Measurements from ENCODE around the gene HOXB1. TPM values are rescaled to one million over a fixed set of nuclear protein-coding genes. Genes with fewer than 3 reads are reported as not detected.
A peak's percentile ranks its signal among the peaks of the same experiment; 100 is the strongest.

HOXB1 gene
- total RNA-seq, 2 experiments from 2014 or later, result not detected

DNA sequence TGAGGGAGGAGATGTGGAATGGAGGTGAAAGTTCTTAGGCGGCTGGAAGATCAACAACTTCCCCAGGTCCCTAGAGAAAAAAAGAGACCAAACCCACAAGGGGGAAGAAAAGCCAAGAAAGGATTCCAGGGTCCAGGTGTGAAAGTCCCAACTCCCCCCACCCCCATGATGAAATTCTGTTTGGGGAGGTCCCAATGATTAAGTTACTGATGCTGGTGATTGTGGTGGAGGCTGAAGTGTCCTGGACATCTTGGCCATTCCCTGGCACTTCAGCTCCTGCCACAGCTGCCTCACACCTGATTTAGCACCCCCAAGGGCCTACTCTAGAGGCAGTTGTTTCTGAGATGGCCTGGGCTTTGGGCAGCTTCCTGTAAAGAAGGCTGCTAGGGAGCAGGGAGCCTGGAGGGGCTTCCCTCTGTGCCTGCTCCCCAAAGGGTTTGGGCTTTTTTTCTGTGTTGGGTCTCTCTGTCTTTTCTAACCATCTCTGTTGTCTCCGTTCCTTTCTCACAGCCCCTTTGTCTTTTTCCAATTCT is 34.3 kb upstream of the HOXB1 start:
- Mint-ChIP-seq H3K4me3 (no peak overlapping the region), H3K27ac (no peak overlapping the region), H3K36me3 (ENCODE audit: low read depth) (peaks cover 9% of the 10 kb centered on the region), H3K27me3 (peaks cover 21% of the 10 kb centered on the region), H3K4me1 (peaks cover 19% of the 10 kb centered on the region), H3K9me3 (no peaks in the 10 kb centered on the region)
- ChIA-PET POLR2A (no interaction called here), CTCF (interaction anchor here (0.5 to 0.7 kb wide), 2 partner anchors 94 to 232 kb away, joined by 3 to 5 read pairs; no protein-coding TSS in a partner anchor)
- DNase-seq, result no peak

DNA sequence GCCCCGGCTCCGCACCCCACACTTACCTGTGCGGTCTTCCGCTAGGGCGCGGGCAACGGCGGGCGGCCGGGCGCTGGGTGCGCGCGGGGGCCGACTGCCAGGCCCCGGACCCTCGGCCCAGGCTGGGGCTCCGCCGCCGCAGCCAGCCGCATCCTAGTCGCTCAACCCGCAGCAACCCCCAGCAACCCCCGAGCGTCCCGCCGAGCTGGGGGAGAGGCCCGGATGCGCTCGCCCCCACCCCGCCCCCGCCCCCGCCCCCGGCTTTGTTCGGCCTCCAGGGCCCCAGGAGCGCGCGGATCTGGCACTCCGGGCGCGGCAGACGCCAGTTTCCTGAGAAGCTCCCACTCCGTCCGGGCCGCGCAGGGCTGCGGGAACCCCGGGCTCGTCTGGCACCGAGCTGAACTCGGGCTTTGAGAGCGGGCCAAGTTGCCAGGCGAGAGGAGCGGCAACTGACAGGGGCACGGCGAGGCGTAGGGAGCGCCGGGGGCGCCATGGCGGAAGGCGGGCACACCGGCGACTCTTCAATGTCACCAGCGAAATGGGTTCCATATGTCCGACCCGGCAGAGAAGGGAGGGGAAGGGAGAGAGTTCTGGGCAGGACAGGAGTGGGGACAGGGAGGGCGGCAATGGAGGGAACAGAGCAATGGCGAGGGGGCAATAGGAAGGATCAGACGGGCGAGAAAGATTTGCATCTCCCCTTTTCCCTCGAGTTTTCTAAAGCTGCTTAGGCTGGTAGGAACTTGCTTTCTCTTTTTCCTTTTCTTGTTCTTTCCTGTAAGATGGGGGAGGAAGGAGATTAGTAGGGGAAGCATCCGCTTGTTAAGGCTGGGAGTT is 33.6 kb upstream of the HOXB1 start:
- Mint-ChIP-seq H3K4me3 (no peak overlapping the region), H3K27ac (no peak overlapping the region), H3K36me3 (ENCODE audit: low read depth) (peaks cover 4% of the 10 kb centered on the region), H3K27me3 (peaks cover 17% of the 10 kb centered on the region), H3K9me3 (no peaks in the 10 kb centered on the region), H3K4me1 (peaks cover 19% of the 10 kb centered on the region)
- ChIA-PET POLR2A (interaction anchor here (1.1 kb wide), 1 partner anchor 23 kb away, joined by 3 read pairs; no protein-coding TSS in a partner anchor), CTCF (interaction anchor here (0.5 kb wide), 1 partner anchor 93 kb away, joined by 5 read pairs; no protein-coding TSS in a partner anchor)
- no peak for DNase-seq

DNA sequence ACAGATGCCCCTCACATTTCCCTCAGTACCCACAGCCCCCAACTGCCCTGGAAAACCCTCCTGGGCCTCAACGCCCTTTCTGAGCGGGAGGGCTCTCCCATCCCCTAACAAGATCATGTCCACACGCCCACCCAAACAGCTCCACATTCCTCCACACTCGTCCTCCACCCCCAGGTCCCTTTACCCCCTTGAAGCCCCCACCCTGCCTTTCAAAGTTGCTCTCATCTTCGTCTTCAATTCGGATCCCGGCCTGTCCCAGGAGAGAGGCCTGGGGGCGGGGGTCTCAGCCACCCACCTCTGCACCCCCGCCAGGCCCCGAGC is 33.0 kb upstream of the HOXB1 start:
- Mint-ChIP-seq H3K4me3 (no peak overlapping the region), H3K27ac (no peak overlapping the region), H3K9me3 (no peaks in the 10 kb centered on the region), H3K36me3 (ENCODE audit: low read depth) (peaks cover 4% of the 10 kb centered on the region), H3K4me1 (peaks cover 19% of the 10 kb centered on the region), H3K27me3 (peaks cover 15% of the 10 kb centered on the region)
- ChIA-PET POLR2A (interaction anchor here (1.1 kb wide), 1 partner anchor 22 kb away, joined by 3 read pairs; no protein-coding TSS in a partner anchor), CTCF (no interaction called here)
- DNase-seq, result no peak

DNA sequence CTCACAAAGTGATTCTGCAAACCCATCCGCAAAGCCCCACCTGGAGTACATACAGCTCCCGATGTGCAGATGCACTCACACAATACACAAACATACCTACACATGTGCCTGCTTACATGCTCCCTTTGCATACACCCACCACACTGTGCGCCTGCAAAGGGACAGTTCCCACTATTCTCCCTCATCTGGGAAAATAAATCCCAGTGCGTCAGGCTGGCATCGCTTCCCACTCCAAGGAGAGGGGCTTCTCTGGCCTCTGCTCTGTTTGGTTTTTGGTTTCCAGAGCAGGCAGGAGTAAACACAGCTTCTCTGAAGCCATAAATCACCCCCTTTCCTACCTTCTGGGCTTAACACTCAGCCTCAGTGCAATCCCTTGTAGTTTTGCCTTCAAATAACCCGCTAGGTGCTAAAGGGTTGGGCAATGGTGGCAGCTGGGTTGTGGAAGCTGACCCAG is 32.6 kb upstream of the HOXB1 start:
- ChIA-PET POLR2A (interaction anchor here (1.1 kb wide), 1 partner anchor 22 kb away, joined by 3 read pairs; no protein-coding TSS in a partner anchor), CTCF (no interaction called here)
- DNase-seq, result no peak
- Mint-ChIP-seq H3K27ac (no peak overlapping the region), H3K36me3 (ENCODE audit: low read depth) (peaks cover 4% of the 10 kb centered on the region), H3K4me1 (peaks cover 19% of the 10 kb centered on the region), H3K27me3 (peaks cover 14% of the 10 kb centered on the region), H3K9me3 (no peaks in the 10 kb centered on the region), H3K4me3 (no peak overlapping the region)

DNA sequence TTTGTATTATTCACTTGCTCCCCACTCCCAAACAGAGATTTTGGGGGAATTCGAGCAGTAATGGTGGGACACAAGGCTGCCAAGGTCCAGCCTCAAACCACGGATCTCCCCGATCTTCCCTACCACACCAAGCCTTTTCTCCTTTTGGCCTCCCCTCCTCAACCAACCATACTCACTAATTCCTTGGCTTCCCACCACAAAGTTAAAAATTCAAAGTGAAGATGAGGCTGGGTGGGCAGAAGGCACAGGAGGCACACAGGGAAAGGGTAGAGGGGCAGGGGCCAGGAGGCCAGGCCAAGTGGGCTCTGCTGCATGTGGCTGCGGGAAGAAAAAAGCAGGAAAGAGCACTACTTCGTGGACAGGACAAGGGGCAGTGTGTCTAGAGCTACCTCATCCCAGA is 32.1 kb upstream of the HOXB1 start:
- POLR2A ChIA-PET, result no interaction called here
- no peaks in the 10 kb centered on the region for H3K9me3 Mint-ChIP-seq
- no peak overlapping the region for H3K4me3 Mint-ChIP-seq
- H3K36me3 Mint-ChIP-seq (ENCODE audit: low read depth), result peaks cover 4% of the 10 kb centered on the region
- no peak for DNase-seq
- peaks cover 12% of the 10 kb centered on the region for H3K27me3 Mint-ChIP-seq
- CTCF ChIA-PET, result no interaction called here
- no peak overlapping the region for H3K27ac Mint-ChIP-seq
- peaks cover 19% of the 10 kb centered on the region for H3K4me1 Mint-ChIP-seq

DNA sequence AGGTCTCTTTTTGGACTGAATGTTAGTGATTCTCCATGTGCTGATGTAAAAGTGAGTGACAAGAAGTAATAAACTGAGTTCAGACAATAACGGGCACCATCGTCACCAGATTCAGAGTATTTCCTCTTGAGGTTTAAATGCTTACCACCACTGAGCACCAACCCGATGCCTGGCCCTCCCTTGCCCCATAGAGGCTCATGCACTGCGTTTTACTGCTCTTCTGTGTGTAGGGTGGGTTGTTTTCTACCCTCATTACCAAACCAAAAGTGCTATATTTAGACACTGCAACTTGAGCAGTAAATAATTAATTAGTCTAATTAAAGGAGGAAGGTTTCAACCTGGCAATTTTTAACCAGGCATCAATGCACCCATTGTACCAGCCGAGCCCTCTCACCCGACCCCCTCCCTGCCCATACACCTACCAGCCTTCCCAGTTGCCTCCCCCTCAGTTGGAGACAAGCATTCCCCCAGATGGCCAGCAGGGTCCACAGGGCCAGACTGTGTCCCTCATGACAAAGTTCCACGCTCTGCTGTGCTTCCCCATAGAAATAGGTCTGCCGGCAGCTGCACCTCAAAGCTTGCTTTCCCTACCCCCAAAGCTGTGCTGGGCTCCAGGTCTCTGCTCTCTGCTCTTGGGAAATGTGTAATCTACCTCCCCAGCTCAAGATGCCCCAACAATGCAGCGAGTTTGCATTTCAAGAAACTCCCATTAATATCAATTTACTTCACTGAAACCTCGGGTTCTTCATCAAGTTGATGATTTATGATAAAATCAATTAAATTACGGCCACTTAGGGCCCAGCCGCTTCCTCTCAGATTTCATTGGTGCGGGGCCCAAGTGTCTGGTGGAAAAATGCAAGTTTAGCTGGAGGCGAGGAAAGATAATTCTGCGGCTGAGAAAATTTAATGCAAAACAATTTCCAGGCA is 31.3 kb upstream of the HOXB1 start:
- ChIA-PET CTCF (interaction anchor here (1.5 kb wide), 1 partner anchor 71 kb away, joined by 4 read pairs; no protein-coding TSS in a partner anchor), POLR2A (interaction anchor here (1.1 to 1.3 kb wide), 2 partner anchors 8 to 20 kb away, joined by 3 to 5 read pairs; no protein-coding TSS in a partner anchor)
- H3K27ac Mint-ChIP-seq, result peak overlapping the region; percentile 16
- DNase-seq, result no peak
- no peaks in the 10 kb centered on the region for H3K9me3 Mint-ChIP-seq
- peaks cover 12% of the 10 kb centered on the region for H3K27me3 Mint-ChIP-seq
- H3K4me1 Mint-ChIP-seq, result peaks cover 19% of the 10 kb centered on the region
- no peak overlapping the region for H3K4me3 Mint-ChIP-seq
- peaks cover 4% of the 10 kb centered on the region for H3K36me3 Mint-ChIP-seq (ENCODE audit: low read depth)

DNA sequence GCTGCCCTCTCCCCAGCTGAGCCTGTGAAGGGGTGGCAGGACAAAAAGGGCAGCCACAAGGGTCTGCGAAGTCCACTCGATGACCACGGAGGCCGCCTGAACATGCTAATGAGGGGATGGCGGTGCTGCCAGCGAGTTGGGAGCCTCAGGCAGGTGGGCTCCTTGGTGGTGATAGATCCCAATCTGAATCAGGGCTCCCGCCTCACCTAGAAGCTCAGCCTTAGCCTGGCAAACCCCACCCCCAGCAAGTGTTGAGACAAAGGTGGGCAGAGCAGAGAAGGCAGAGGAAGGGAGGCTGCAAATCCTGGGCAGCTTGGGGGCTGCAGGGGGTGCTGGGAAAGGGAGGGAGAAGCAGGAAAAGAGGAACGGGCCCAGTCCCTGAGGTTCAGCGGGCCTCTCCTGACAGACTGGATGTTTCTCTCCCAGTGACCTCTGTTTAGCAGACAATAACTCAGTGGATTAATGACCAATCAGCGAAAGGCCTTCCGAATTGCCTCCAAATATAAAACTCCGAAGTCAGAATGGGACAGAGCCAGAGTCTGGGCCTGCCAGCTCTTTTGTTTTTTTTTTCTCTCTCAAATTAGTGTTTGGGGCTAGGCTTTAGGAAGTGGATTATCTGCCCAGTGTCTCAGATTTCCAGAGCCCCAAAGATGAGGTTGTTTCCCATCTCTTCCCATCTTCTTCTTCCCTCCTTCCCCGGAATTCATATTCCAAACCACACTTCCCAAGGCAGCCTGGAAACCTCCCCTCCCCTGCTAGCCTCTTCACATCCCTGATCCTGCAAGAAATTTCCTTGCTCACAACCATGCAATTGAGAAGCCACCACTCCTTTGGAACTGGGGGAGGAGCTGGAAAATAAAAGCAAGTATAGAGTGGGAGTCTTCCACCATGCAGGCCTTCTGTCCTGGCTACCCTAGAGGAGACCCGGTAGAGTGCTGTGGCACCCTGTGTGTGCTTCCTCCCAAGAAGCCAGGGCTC is 29.3 kb upstream of the HOXB1 start:
- ChIA-PET CTCF (interaction anchor here (1.1 kb wide), 1 partner anchor 227 kb away, joined by 4 read pairs; no protein-coding TSS in a partner anchor), POLR2A (interaction anchor here (0.9 kb wide), 1 partner anchor 119 kb away, joined by 3 read pairs; no protein-coding TSS in a partner anchor)
- Mint-ChIP-seq H3K4me3 (no peak overlapping the region), H3K36me3 (ENCODE audit: low read depth) (peaks cover 6% of the 10 kb centered on the region), H3K27me3 (peaks cover 27% of the 10 kb centered on the region), H3K9me3 (no peaks in the 10 kb centered on the region), H3K27ac (no peak overlapping the region), H3K4me1 (peaks cover 25% of the 10 kb centered on the region)
- DNase-seq, result no peak

DNA sequence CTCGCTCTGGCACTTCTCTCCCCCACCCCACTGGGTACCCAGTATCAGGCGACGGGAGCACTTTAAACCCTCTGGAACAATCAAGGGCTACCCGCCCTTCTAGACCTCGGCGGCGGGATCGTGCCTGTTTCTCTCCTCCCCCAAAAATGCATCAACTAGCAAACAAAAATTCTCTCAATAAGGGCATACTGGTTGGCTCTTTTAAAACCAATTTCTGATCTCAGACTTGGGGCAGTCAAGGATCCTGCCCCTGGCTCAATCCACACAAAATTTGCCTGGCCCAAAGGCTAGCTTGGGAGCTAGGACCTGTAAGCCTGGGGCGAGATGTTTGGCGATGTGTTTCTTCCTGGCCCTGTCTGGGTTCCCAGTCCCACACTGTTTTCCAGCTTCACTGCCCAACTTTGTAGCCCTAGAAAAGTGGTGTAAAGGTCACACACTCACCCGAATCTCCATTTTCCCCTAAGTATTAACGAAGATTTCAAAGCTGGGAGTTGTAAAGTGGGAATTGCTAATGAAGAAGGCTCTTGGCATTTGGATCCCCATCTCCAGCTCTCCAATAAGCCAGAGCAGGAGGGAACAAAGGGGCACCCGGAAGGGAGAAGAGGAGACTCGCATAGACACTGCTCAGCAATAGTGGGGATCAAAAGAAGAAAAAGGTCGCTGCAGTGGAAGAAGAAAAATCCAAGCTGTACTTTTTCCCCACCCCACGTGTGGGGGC is 28.5 kb upstream of the HOXB1 start:
- no peaks in the 10 kb centered on the region for H3K9me3 Mint-ChIP-seq
- H3K4me3 Mint-ChIP-seq, result no peak overlapping the region
- peaks cover 10% of the 10 kb centered on the region for H3K36me3 Mint-ChIP-seq (ENCODE audit: low read depth)
- ChIA-PET CTCF (interaction anchor here (1.1 kb wide), 1 partner anchor 226 kb away, joined by 4 read pairs; no protein-coding TSS in a partner anchor), POLR2A (interaction anchor here (0.9 kb wide), 1 partner anchor 118 kb away, joined by 3 read pairs; no protein-coding TSS in a partner anchor)
- DNase-seq, result no peak
- no peak overlapping the region for H3K27ac Mint-ChIP-seq
- H3K4me1 Mint-ChIP-seq, result peaks cover 28% of the 10 kb centered on the region
- H3K27me3 Mint-ChIP-seq, result peaks cover 33% of the 10 kb centered on the region

DNA sequence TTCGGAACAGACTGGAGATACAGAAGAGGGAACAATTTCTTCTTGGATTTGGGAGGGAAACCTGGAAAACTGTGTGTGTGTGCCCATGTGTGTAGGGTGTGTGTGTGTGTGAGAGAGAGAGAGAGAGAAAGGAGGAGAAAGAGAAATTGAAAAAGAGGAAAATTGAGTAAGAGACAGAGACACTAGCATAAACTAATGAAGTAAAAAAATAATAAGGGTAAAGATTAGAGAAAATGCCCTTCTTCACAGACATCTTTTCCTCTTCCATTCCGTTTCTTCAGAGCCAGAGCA is 28.0 kb upstream of the HOXB1 start:
- Mint-ChIP-seq H3K4me1 (peaks cover 29% of the 10 kb centered on the region), H3K4me3 (no peak overlapping the region), H3K9me3 (no peaks in the 10 kb centered on the region), H3K27me3 (peaks cover 33% of the 10 kb centered on the region), H3K27ac (no peak overlapping the region), H3K36me3 (ENCODE audit: low read depth) (peaks cover 11% of the 10 kb centered on the region)
- no peak for DNase-seq
- CTCF ChIA-PET, result no interaction called here
- POLR2A ChIA-PET, result no interaction called here

DNA sequence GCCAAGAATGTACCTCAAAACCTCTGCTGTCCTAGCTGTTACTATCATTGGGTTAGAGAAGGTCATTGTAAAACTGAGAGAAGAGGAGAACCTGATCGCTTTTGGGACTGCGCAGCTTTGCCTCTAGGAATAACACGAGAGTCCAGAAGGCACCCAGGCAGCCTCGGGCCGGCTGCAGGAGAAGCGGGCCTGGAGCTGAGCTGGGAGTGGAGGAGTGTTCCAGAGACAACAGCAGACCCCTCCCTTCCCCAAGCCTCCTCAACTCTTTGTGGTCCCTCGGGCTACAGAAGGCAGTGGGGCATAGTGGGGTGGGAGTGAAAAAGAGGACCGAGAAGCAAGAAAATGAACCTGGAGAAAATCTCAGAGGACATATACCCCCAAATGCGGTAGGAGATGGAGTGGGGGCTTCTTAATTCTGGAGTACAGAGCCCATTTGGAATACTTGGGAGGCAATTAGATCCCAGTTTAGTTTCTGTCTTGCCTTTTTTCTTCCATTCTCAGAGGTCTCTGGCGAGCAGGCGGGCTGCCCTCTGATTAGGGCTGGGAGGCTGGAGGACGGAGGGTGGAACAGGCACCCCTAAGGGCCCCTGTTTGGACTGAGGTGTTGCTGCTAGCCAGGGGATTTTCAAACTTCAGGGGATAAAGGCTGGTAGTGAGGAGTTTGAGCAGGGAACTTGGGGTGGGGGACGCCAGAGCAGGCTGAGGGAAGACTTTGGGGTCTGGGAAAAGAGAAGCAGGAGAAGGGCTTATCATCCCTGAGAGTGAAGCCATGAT is 27.4 kb upstream of the HOXB1 start:
- Mint-ChIP-seq H3K4me1 (peaks cover 29% of the 10 kb centered on the region), H3K27me3 (peaks cover 31% of the 10 kb centered on the region), H3K36me3 (ENCODE audit: low read depth) (peaks cover 11% of the 10 kb centered on the region), H3K9me3 (no peaks in the 10 kb centered on the region), H3K4me3 (no peak overlapping the region), H3K27ac (no peak overlapping the region)
- DNase-seq, result no peak
- POLR2A ChIA-PET, result no interaction called here
- CTCF ChIA-PET, result interaction anchor here (1.0 kb wide), 1 partner anchor 12 kb away, joined by 3 read pairs; no protein-coding TSS in a partner anchor
